Naive B cell (primary cell): ENCODE results near the gene DQX1. TPM values are rescaled to one million over a fixed set of nuclear protein-coding genes. Genes with fewer than 3 reads are reported as not detected.

Experiments
- ATAC-seq, 2 donors: fragments of 150-1000 bp; cut with Tn5 transposase; 2 replicates each; pipeline ENCODE4 v1.10.0; 2021; ENCODE audit warnings: low read depth in 2 of 2, mild to moderate bottlenecking in 2 of 2, moderate library complexity in 2 of 2
- DNase-seq: peaks from one replicate; pipeline ENCODE4 v3.0.0; 2022
- H3K27ac Mint-ChIP-seq, 6 donors: one replicate each; pipeline ENCODE4 v1.8.0; 2020 to 2022; ENCODE audit warnings: mild to moderate bottlenecking in 6 of 6, mixed read lengths in 6 of 6, moderate library complexity in 5 of 6, inconsistent platforms in 2 of 6
- H3K27me3 Mint-ChIP-seq, 3 donors: one replicate each; pipeline ENCODE4 v1.8.0; 2021 to 2022; ENCODE audit warnings: mixed read lengths in 3 of 3, mild to moderate bottlenecking in 1 of 3
- H3K36me3 Mint-ChIP-seq, 2 donors: one replicate each; pipeline ENCODE4 v1.8.0; 2020 to 2022; ENCODE audit warnings: mixed read lengths in 2 of 2, inconsistent platforms in 1 of 2, mild to moderate bottlenecking in 1 of 2
- H3K4me1 Mint-ChIP-seq, 3 donors: one replicate each; pipeline ENCODE4 v1.8.0; 2020 to 2022; ENCODE audit warnings: mixed read lengths in 3 of 3, inconsistent platforms in 1 of 3, mild to moderate bottlenecking in 1 of 3, moderate library complexity in 1 of 3
- H3K4me3 Mint-ChIP-seq, 8 donors: one replicate each; pipeline ENCODE4 v1.8.0; 2020 to 2022; ENCODE audit warnings: mild to moderate bottlenecking in 8 of 8, mixed read lengths in 8 of 8, moderate library complexity in 8 of 8, inconsistent platforms in 2 of 8
- H3K9me3 Mint-ChIP-seq, 7 donors: one replicate each; pipeline ENCODE4 v1.8.0; 2020 to 2022; ENCODE audit warnings: mixed read lengths in 7 of 7, mild to moderate bottlenecking in 5 of 7, inconsistent platforms in 2 of 7, moderate library complexity in 1 of 7
- polyA plus RNA-seq, 6 donors: library from polyadenylated mRNA; unstranded; fragments of 300-500 nt; fragmentation: Illumina TruSeq; gene quantifications; one replicate each; pipeline ENCODE4 v1.2.3, GENCODE V29; 2021; ENCODE audit warnings: low read depth in 6 of 6

DQX1 gene
- polyA plus RNA-seq, 6 donors from 2014 or later, result not detected

DNA sequence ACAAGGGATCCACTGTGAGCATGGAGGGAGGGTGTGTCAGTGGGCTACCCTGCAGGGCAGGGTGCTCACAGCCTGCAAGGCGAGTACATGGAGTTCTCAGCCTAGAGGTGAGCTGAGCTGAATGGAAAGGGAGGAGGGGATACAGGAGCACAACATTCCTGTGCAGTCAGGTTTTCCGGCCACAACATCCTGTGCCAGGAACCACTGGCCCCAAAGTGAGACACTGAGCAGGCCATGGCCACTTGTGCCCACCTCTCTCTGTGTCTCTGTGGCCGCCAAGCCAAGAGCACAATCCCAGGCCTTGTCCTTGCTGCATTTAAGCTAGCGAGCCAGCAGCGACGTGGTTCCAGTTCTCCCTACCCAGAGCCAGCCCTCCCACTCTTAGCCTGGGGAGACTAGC, 34.6 kb upstream of the DQX1 start:
- H3K27ac Mint-ChIP-seq, result peak overlapping the region in 2 of 6 donors; percentile 12 to 91

DNA sequence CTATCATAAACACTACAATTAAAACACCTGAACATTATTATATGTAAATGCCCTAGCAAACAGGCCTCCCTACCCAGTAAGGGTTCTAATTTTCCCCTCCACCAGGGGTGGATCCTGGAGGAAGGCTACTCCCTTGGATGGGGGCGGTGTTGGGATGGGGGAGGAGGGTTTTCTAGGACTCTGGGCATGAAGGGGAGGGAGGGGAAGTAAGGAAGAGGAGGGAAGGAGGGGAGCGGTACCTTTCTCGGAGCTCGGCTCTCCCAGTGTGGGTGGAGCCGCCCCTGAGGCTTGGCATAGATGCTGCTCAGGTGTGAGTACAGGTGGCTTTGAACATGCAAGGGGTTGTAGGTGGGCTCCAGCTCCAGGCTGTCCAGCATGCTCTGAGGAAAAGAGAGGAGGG, 33.9 kb upstream of the DQX1 start:
- H3K27ac Mint-ChIP-seq, result no peak overlapping the region
- no peaks in the 10 kb centered on the region for H3K9me3 Mint-ChIP-seq
- peaks cover 0 to 10% (median 0%) of the 10 kb centered on the region in 3 donors for H3K27me3 Mint-ChIP-seq
- no peak overlapping the region for H3K4me3 Mint-ChIP-seq
- DNase-seq, result no peak
- no peak for ATAC-seq
- no peaks in the 10 kb centered on the region for H3K36me3 Mint-ChIP-seq
- peaks cover 16 to 33% (median 28%) of the 10 kb centered on the region in 3 donors for H3K4me1 Mint-ChIP-seq

More for the DNA sequence above, 34.6 kb upstream of the DQX1 start:
- ATAC-seq (no peak), DNase-seq (no peak)
- Mint-ChIP-seq H3K27me3 (peaks cover 0 to 10% (median 0%) of the 10 kb centered on the region in 3 donors), H3K9me3 (no peaks in the 10 kb centered on the region), H3K4me1 (peaks cover 9 to 26% (median 21%) of the 10 kb centered on the region in 3 donors), H3K36me3 (no peaks in the 10 kb centered on the region), H3K4me3 (no peak overlapping the region)

DNA sequence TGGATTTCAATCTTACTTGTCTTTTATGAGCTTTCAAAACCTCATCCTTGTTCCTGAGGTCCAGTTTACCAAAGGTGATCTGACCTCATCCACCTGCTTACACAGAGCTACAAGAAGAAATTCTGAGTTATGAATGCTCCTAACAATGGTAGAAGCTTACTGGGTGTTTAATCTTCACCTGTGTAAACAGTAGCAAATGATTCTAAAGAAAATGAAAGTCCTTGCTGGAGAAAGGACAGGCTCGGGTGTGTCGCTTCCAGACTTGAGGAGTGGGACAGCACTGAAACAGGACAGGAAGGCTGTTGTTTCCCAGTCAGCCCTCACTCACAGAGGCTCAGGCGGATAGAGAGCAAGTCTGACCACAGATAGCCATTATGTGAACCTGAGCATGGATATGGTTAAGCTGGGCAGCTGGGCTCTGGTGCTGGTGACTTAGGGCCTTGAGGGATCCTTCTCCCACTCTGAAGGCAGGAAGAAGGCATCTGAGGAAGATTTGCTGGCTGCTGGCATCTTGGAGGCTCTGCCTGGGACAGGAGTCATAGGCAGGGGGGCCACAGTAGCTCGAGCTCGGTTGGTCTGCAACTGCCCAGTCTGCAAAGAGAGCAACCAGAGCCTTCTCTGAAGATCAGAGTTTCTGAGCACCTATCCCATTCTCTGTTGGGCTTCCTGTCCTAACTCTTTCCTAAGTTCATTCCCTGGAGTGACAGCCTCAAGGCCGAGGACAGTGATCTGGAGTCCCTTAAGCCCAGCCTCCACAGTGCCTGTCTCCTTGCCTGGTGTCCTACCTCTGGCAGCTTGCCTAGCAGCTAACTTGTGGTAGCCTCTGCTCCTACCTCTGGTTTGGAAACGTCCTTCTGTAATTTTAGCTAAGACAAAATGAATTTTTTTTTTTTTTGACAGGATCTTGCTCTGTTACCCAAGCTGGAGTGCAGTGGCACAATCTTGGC, 32.5 kb upstream of the DQX1 start:
- Mint-ChIP-seq H3K4me1 (peaks cover 22 to 37% (median 33%) of the 10 kb centered on the region in 3 donors), H3K27me3 (peaks cover 0 to 10% (median 0%) of the 10 kb centered on the region in 3 donors), H3K4me3 (peak overlapping the region in 1 of 8 donors; percentile 61), H3K36me3 (no peaks in the 10 kb centered on the region), H3K9me3 (no peaks in the 10 kb centered on the region), H3K27ac (peak overlapping the region in 2 of 6 donors; percentile 49 to 81)
- DNase-seq (no peak), ATAC-seq (no peak)

DNA sequence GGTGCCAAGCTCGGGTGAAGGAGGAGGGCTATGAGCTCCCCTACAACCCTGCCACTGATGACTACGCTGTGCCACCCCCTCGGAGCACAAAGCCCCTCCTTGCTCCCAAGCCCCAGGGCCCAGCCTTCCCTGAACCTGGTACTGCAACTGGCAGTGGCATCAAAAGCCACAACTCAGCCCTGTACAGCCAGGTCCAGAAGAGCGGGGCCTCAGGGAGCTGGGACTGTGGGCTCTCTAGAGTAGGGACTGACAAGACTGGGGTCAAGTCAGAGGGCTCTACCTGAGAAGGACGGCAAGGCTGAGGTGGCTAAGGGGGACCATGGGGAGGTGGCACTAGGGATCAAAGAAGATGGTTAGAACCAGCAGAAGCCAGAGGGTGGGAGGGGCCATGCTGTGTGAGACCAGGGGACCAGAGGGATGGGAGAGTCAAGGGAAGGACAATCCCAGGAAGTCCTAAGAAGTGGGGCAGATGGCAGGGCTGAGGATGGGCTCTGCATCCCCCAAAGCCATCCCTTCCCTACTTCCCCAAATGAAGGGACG, 30.9 kb upstream of the DQX1 start:
- H3K27me3 Mint-ChIP-seq, result peaks cover 0 to 5% (median 0%) of the 10 kb centered on the region in 3 donors
- peak overlapping the region in 1 of 6 donors; percentile 69 for H3K27ac Mint-ChIP-seq
- peaks cover 29 to 40% (median 35%) of the 10 kb centered on the region in 3 donors for H3K4me1 Mint-ChIP-seq
- no peaks in the 10 kb centered on the region for H3K36me3 Mint-ChIP-seq
- DNase-seq, result no peak
- ATAC-seq, result no peak
- H3K9me3 Mint-ChIP-seq, result no peaks in the 10 kb centered on the region
- H3K4me3 Mint-ChIP-seq, result peak overlapping the region in 5 of 8 donors; percentile 87 to 97 (median 93)

DNA sequence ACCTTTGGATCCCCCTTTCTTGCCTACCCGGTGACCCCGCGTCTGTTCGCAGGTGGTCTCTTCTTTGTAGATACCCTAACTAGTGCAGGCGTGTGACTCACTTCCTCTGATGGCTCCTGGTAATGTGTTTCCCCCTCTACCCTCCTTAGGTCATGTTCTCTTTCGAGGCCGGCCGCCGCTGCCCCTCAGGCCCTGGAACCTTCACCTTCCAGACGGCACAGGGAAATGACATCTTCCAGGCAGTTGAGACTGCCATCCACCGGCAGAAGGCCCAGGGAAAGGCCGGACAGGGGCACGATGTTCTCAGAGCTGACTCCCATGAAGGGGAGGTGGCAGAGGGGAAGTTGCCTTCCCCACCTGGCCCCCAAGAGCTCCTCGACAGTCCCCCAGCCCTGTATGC, 30.1 kb upstream of the DQX1 start:
- no peak for ATAC-seq
- DNase-seq, result no peak
- no peaks in the 10 kb centered on the region for H3K9me3 Mint-ChIP-seq

DNA sequence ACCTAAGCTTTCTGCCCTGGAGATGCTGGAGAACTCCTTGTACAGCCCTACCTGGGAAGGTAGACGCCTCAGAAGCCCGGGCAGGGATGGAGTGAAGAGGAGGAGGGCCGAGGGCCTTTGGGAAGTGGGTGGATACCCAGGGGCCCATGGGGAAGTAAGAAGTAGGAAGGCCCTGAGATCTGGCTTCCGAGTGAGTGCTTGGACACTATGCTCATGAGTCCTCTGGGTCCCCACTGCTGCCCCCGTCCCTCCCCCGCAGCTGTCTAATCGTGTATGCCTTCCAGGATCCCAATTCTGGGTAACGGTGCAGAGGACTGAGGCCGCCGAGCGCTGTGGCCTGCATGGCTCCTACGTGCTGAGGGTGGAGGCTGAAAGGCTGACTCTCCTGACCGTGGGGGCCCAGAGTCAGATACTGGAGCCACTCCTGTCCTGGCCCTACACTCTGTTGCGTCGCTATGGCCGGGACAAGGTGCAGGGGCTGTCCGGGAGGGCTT, 29.6 kb upstream of the DQX1 start:
- no peaks in the 10 kb centered on the region for H3K36me3 Mint-ChIP-seq
- DNase-seq (no peak), ATAC-seq (no peak)
- H3K27ac Mint-ChIP-seq, result peak overlapping the region; percentile 27 to 95 (median 82)
- H3K9me3 Mint-ChIP-seq, result no peaks in the 10 kb centered on the region
- H3K27me3 Mint-ChIP-seq, result peaks cover 0 to 9% (median 7%) of the 10 kb centered on the region in 3 donors
- H3K4me1 Mint-ChIP-seq, result peaks cover 29 to 38% (median 35%) of the 10 kb centered on the region in 3 donors
- H3K4me3 Mint-ChIP-seq, result peak overlapping the region; percentile 87 to 98 (median 94)

More for the DNA sequence above, 30.1 kb upstream of the DQX1 start:
- no peaks in the 10 kb centered on the region for H3K36me3 Mint-ChIP-seq
- H3K4me1 Mint-ChIP-seq, result peaks cover 29 to 39% (median 35%) of the 10 kb centered on the region in 3 donors
- H3K27ac Mint-ChIP-seq, result peak overlapping the region in 4 of 6 donors; percentile 27 to 89 (median 84)
- peaks cover 0 to 7% (median 6%) of the 10 kb centered on the region in 3 donors for H3K27me3 Mint-ChIP-seq
- H3K4me3 Mint-ChIP-seq, result peak overlapping the region; percentile 72 to 97 (median 93)

DNA sequence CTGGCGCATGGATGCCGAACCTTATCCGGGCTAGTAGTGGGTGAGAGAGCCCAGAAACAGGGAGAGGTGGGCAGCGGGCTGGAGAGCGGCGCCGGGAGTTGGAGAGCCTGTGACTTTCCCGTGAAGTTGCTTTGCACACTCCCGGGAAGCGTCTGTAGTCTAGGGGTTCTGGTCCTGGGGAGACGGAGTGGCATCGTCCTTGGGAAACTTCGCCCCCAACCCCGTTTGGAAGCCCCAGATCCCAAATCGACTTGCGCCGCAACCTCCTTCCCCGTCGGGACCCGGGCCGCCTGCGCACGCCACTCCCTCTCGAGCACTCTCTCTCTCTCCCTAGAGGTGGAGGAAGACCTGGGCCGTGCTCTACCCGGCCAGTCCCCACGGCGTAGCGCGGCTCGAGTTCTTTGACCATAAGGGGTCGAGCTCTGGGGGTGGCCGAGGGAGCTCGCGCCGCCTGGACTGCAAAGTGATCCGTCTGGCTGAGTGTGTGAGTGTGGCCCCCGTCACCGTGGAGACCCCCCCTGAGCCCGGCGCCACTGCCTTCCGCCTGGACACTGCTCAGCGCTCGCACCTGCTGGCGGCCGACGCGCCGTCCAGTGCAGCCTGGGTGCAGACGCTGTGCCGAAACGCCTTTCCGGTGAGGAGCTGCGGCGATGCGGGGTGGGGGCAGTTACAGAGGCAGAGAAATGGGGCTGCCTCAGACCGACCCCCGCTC, 28.9 kb upstream of the DQX1 start:
- no peaks in the 10 kb centered on the region for H3K9me3 Mint-ChIP-seq
- ATAC-seq (peak; percentile 52 to 57), DNase-seq (peak; percentile 42)
- peak overlapping the region; percentile 87 to 98 (median 94) for H3K4me3 Mint-ChIP-seq
- peaks cover 29 to 37% (median 35%) of the 10 kb centered on the region in 3 donors for H3K4me1 Mint-ChIP-seq
- H3K36me3 Mint-ChIP-seq, result no peaks in the 10 kb centered on the region
- peak overlapping the region in 5 of 6 donors; percentile 80 to 96 (median 89) for H3K27ac Mint-ChIP-seq
- H3K27me3 Mint-ChIP-seq, result peaks cover 6 to 13% (median 13%) of the 10 kb centered on the region in 3 donors

DNA sequence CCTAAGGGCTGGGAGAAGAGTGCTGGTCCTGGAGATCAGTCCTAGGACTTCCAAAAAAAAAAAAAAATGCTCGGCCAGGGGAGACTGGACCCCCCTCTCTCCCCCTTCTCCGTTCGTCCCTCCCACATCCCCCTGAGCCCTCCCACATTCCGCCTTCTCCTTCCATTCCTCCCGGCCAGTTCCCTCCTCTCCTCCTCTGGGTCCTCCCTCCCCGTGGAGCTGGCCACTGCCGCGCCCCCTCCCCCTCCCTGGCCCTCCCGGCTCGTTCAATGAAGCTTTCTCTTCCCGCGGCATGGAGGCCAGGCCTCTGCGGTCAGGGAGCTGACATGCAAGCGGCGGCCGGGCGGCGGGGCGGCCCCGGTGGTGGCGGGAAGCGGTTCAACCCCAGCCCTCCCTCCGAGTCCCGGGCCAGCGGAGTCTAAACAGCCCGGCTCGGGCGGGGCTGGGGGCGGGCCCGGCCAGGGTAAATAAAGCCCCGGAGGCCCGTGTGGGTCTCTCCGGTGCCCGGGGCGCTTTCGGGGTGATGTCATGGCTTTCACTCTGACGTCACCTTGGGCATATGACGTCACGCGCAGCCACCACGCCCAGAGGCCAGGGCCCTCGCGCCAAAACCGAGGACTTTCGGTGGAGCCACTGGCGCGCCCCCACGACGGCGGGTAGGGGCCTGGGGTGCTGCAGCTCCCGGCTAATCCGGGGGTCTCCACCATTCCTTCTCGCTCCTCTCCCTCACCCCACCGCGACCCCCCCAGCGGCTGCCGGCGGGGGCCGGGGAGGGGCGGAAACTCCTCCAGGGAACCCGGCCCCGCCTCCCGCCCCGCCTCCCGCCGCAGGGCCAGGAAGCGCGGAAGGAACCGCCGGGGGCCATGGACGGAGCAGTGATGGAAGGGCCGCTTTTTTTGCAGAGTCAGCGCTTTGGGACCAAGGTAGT, 28.1 kb upstream of the DQX1 start, which contains the start of the genes DOK1 and LOXL3:
Gene DOK1, plus strand, starts transcription at position 829 of the 928 bp plus-strand sequence. Its CDS starts 35 bp downstream, at position 864.
Gene LOXL3, minus strand, starts transcription at position 51 of the 928 bp plus-strand sequence. CDS start 1,308 bp downstream, outside the sequence.
- H3K27ac Mint-ChIP-seq, result peak within 1 kb of the TSS; percentile 86 to 98 (median 96)
- peaks cover 7 to 21% (median 20%) of the 10 kb centered on the region in 3 donors for H3K27me3 Mint-ChIP-seq
- ATAC-seq, result peak; percentile 74 to 75

DNA sequence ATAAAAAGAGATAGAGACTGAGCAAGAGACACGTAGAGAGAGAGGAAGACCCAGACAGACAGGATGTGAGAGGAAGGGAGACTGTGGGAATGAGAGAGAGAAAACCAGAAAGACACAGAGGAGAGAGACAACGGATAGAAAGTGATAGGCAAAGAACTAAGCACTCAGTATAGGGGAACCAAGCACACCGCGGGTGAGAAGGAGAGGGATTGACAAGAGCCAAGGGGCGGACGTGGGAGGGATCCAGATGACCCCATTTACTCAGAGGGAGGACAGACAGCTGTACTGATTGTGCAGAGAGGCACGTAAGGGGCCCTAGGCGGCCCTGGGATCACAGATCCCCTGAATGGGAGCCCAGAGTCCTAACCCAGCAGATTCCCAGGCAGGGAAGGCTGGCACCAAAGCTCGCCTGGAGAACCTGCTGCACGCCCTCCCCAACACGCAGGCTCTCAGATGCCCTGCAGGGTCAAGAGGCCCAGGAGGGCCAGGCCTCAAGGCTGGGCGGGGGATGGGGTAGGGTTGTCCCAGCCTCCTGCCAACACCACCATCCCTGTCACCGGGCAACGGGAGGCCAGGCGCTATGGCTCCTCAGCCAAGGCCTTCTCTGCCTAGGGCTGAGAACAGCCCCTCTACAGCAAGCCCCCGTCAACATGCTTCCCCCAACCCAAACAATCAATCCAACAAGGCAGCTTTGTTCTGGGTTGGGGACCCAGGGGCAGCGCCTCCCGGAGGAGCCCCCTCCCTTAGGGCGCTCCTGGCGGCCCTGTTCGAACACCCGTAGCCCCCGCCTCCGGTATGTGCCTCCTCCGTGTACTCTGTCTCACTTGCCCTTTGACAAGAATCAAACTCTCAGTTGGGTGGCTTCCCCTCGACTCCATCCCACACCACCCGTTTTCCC, 27.1 kb upstream of the DQX1 start:
- no peak for DNase-seq
- H3K27me3 Mint-ChIP-seq, result peaks cover 12 to 25% (median 24%) of the 10 kb centered on the region in 3 donors
- H3K27ac Mint-ChIP-seq, result peak overlapping the region in 5 of 6 donors; percentile 86 to 98 (median 96)

More for the DNA sequence above, 28.1 kb upstream of the DQX1 start, which contains the start of the genes DOK1 and LOXL3:
- peak; percentile 77 for DNase-seq
- peak within 1 kb of the TSS; percentile 87 to 98 (median 94) for H3K4me3 Mint-ChIP-seq
- peaks cover 29 to 41% (median 35%) of the 10 kb centered on the region in 3 donors for H3K4me1 Mint-ChIP-seq
- no peaks in the 10 kb centered on the region for H3K36me3 Mint-ChIP-seq
- no peaks in the 10 kb centered on the region for H3K9me3 Mint-ChIP-seq

DNA sequence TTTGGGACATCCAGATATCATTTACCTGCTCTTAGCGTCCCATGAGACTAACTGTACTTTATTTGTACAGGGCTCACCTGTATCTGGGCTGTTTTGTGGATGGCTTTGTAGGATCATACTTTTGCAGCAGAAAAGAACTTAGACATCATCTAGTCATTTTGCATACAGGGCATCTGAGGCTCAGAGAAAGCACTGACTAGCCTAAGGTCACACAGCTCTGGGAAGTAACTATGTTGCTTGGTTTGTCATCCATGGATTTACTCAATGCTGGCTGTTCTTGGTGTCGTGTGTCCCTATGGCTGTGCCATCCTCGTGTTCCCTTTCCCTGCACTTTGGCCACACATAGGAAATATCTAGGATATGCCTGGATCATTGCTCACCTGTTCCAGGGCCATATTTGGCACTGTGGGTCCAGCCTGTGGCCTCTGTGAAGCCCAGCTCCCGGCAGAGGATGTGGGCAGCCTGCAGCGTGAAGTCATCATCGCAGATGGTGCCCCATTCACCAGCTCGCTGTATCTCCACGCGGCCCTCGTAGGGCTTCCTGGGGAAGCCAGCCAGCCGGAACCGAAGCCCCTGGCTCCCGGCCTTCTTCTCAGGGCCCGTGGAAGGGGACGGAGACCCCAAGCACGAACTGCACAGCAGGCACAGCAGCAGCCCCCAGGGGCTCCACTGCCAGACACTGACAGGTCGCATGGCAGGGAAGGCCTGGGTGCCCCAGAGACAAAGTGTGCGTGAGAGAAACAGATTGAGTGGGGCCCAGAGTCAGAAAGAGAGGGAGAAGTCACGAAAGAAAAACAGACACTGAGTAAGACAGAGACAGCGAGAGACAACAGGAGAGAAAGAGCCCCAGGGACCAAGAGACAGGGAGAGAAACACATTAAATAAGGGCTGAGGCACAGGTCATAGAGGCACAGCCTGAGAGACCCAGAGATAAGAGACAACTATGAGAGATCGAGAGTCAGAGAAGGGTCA, 26.2 kb upstream of the DQX1 start:
- no peaks in the 10 kb centered on the region for H3K36me3 Mint-ChIP-seq
- H3K4me1 Mint-ChIP-seq, result peaks cover 33 to 44% (median 37%) of the 10 kb centered on the region in 3 donors
- ATAC-seq, result no peak
- peaks cover 18 to 33% (median 31%) of the 10 kb centered on the region in 3 donors for H3K27me3 Mint-ChIP-seq
- peak overlapping the region; percentile 13 to 97 (median 60) for H3K4me3 Mint-ChIP-seq
- peak overlapping the region in 5 of 6 donors; percentile 9 to 88 (median 46) for H3K27ac Mint-ChIP-seq
- no peaks in the 10 kb centered on the region for H3K9me3 Mint-ChIP-seq
- DNase-seq, result no peak

More for the DNA sequence above, 27.1 kb upstream of the DQX1 start:
- no peaks in the 10 kb centered on the region for H3K9me3 Mint-ChIP-seq
- H3K4me1 Mint-ChIP-seq, result peaks cover 32 to 45% (median 39%) of the 10 kb centered on the region in 3 donors
- ATAC-seq, result no peak
- peak overlapping the region; percentile 68 to 98 (median 86) for H3K4me3 Mint-ChIP-seq
- no peaks in the 10 kb centered on the region for H3K36me3 Mint-ChIP-seq
